GM12878 (cell line): ENCODE results near the gene SERTAD1. TPM values are rescaled to one million over a fixed set of nuclear protein-coding genes. Genes with fewer than 3 reads are reported as not detected.

Source experiments
- ATAC-seq: fragments of 200-7000 bp; cut with Tn5 transposase; 3 replicates; pipeline ENCODE4 v1.9.1; 2020; ENCODE audit warnings: mild to moderate bottlenecking, moderate library complexity
- BruUV-seq: library from RNA; stranded (reverse); fragments of 400-500 nt; replicated peaks from 2 replicates; lab custom pipeline; 2021; lab: Mats Ljungman, UMichigan
- CTCF ChIA-PET: fragments of 300-600 bp; sonication (Branson Sonifier 250); formaldehyde crosslinking; extraction: SDS; loops from one replicate; lab custom pipeline; 2021; ENCODE audit warnings: inconsistent platforms; lab: Yijun Ruan, JAX
- POLR2A ChIA-PET: fragments of 350-600 bp; formaldehyde crosslinking; extraction: SDS; loops from one replicate; lab custom pipeline; 2021; ENCODE audit warnings: inconsistent platforms; lab: Charles Lee
- RAD21 ChIA-PET: fragments of 300-600 bp; sonication (Branson Sonifier 250); formaldehyde crosslinking; loops from one replicate; lab custom pipeline; 2023; ENCODE audit warnings: antibody characterized with exemption; ENCODE audit not compliant: unreplicated experiment; lab: Charles Lee
- SMC1A ChIA-PET: fragments of 300-600 bp; sonication (Branson Sonifier 250); formaldehyde crosslinking; loops from one replicate; lab custom pipeline; 2023; ENCODE audit not compliant: unreplicated experiment, uncharacterized antibody; lab: Charles Lee
- DNase-seq: peaks from one replicate; pipeline ENCODE4 v3.0.0-alpha.2; 2011; ENCODE audit warnings: low read depth, low spot score
- FAIRE-seq: peaks from 3 replicates; lab custom pipeline; 2011; peaks lifted over from hg19 to GRCh38; lab: Jason Lieb, UNC
- H2AFZ ChIP-seq: 2 replicates; pipeline ENCODE4 v1.6.0; 2011; ENCODE audit warnings: low read depth, low read length, control low read depth; ENCODE audit not compliant: control insufficient read depth
- H3K27ac ChIP-seq: 2 replicates; pipeline ENCODE4 v1.5.1; 2011; ENCODE audit warnings: control low read depth; ENCODE audit not compliant: control insufficient read depth, insufficient read depth
- H3K27me3 ChIP-seq, 2 experiments: replicated peaks in 1 of 2; 2 replicates each; pipeline versions ENCODE4 v1.6.0 to v1.6.1; 2011; ENCODE audit warnings: low read length in 1 of 2; ENCODE audit not compliant: control insufficient read depth in 2 of 2, insufficient read depth in 2 of 2
- H3K36me3 ChIP-seq, 2 experiments: 2 replicates each; pipeline ENCODE4 v1.5.1; 2011; ENCODE audit warnings: low read length in 1 of 2; ENCODE audit not compliant: control insufficient read depth in 2 of 2, insufficient read depth in 2 of 2
- H3K4me1 ChIP-seq: 2 replicates; pipeline ENCODE4 v1.6.1; 2011; ENCODE audit warnings: mild to moderate bottlenecking, low read length, moderate library complexity, mixed read lengths; ENCODE audit not compliant: control insufficient read depth, insufficient read depth
- H3K4me2 ChIP-seq: 2 replicates; pipeline ENCODE4 v1.6.0; 2011; ENCODE audit warnings: control low read depth; ENCODE audit not compliant: control insufficient read depth, insufficient read depth
- H3K4me3 ChIP-seq: fragments of 200-600 bp; sonication (generic); 2 replicates; pipeline ENCODE4 v1.5.1; 2016
- H3K79me2 ChIP-seq: 2 replicates; pipeline ENCODE4 v1.6.0; 2011; ENCODE audit warnings: low read length; ENCODE audit not compliant: control insufficient read depth, insufficient read depth
- H3K9ac ChIP-seq: 2 replicates; pipeline ENCODE4 v1.8.0; 2011; ENCODE audit warnings: low read length, control low read depth, mixed read lengths; ENCODE audit not compliant: control insufficient read depth, insufficient read depth
- H3K9me3 ChIP-seq: replicated peaks from 3 replicates; pipeline ENCODE4 v1.5.1; 2011; ENCODE audit warnings: mild to moderate bottlenecking, low read length; ENCODE audit not compliant: control insufficient read depth, insufficient read depth
- H4K20me1 ChIP-seq: 2 replicates; pipeline ENCODE4 v1.6.0; 2011; ENCODE audit not compliant: control insufficient read depth, insufficient read depth
- ASH2L ChIP-seq: fragments of 300-600, 200-600 bp; sonication (generic); IDR thresholded peaks from 2 replicates; pipeline ENCODE4 v1.6.1; 2017; ENCODE audit warnings: low read depth, mild to moderate bottlenecking, borderline replicate concordance
- BACH1 ChIP-seq: fragments of 450-650 bp; IDR thresholded peaks from 2 replicates; pipeline ENCODE4 v1.6.1; 2017; ENCODE audit warnings: mild to moderate bottlenecking, borderline replicate concordance
- BCL11A ChIP-seq: IDR thresholded peaks from 2 replicates; pipeline ENCODE4 v1.6.1; 2011; ENCODE audit warnings: low read depth, low read length
- BHLHE40 ChIP-seq, 2 experiments: fragments of 450-650 bp in 1 of 2; IDR thresholded peaks; 2 replicates each; pipeline ENCODE4 v1.6.1; 2011 to 2017; ENCODE audit warnings: low read depth in 2 of 2, borderline replicate concordance in 1 of 2, improper control_type of control experiment in 1 of 2, low read length in 1 of 2, mild to moderate bottlenecking in 1 of 2
- CBFB ChIP-seq: IDR thresholded peaks from 2 replicates; pipeline ENCODE4 v1.6.1; 2016; ENCODE audit warnings: antibody characterized with exemption, low read depth
- CREM ChIP-seq: IDR thresholded peaks from 2 replicates; pipeline ENCODE4 v1.6.1; 2014; ENCODE audit warnings: antibody characterized with exemption, low read depth
- EED ChIP-seq: sonication (generic); IDR thresholded peaks from 2 replicates; pipeline ENCODE4 v1.6.1; 2016; ENCODE audit warnings: antibody characterized with exemption, low read depth
- MEF2A ChIP-seq: IDR thresholded peaks from 2 replicates; pipeline ENCODE4 v1.6.1; 2011; ENCODE audit warnings: low read depth, mild to moderate bottlenecking, low read length, moderate library complexity; ENCODE audit not compliant: insufficient read depth
- NFIC ChIP-seq: IDR thresholded peaks from 2 replicates; pipeline ENCODE4 v1.6.1; 2012; ENCODE audit warnings: low read depth, mild to moderate bottlenecking, inconsistent platforms, low read length, moderate library complexity
- NR2C1 ChIP-seq: fragments of 450-650 bp; IDR thresholded peaks from 2 replicates; pipeline ENCODE4 v1.6.1; 2017; ENCODE audit warnings: antibody characterized with exemption, mild to moderate bottlenecking, moderate library complexity
- POLR2A ChIP-seq: IDR thresholded peaks from 2 replicates; pipeline ENCODE4 v1.6.1; 2011; ENCODE audit warnings: low read depth, mild to moderate bottlenecking, low read length
- POLR2AphosphoS2 ChIP-seq: IDR thresholded peaks from 2 replicates; pipeline ENCODE4 v1.6.1; 2011; ENCODE audit warnings: low read depth, mild to moderate bottlenecking, low read length, improper control_type of control experiment, moderate library complexity
- RAD21 ChIP-seq: IDR thresholded peaks from 2 replicates; pipeline ENCODE4 v1.6.1; 2011; ENCODE audit warnings: mild to moderate bottlenecking, low read depth, low read length, moderate library complexity; ENCODE audit not compliant: insufficient read depth
- SP1 ChIP-seq: IDR thresholded peaks from one replicate; pipeline ENCODE4 v1.6.1; 2011; ENCODE audit warnings: low read depth, low read length
- SPI1 ChIP-seq: IDR thresholded peaks from 2 replicates; pipeline ENCODE4 v1.6.1; 2011; ENCODE audit warnings: low read depth, mild to moderate bottlenecking, low read length, moderate library complexity, borderline replicate concordance; ENCODE audit not compliant: insufficient read depth
- TCF12 ChIP-seq: IDR thresholded peaks from 2 replicates; pipeline ENCODE4 v1.6.1; 2011; ENCODE audit warnings: low read depth, mild to moderate bottlenecking, low read length
- TCF7 ChIP-seq: IDR thresholded peaks from 2 replicates; pipeline ENCODE4 v1.6.1; 2014; ENCODE audit warnings: antibody characterized with exemption, borderline replicate concordance
- WRNIP1 ChIP-seq: IDR thresholded peaks from 2 replicates; pipeline ENCODE4 v1.6.1; 2011; ENCODE audit warnings: low read depth, low read length, improper control_type of control experiment, borderline replicate concordance
- ZBTB33 ChIP-seq: fragments of 450-650 bp; IDR thresholded peaks from 2 replicates; pipeline ENCODE4 v1.6.1; 2017; ENCODE audit warnings: mild to moderate bottlenecking
- ZNF207 ChIP-seq: fragments of 450-650 bp; IDR thresholded peaks from 2 replicates; pipeline ENCODE4 v1.6.1; 2014; ENCODE audit warnings: antibody characterized with exemption, mild to moderate bottlenecking, borderline replicate concordance
- ZNF217 ChIP-seq: fragments of 450-650 bp; IDR thresholded peaks from 2 replicates; pipeline ENCODE4 v1.6.1; 2017; ENCODE audit warnings: antibody characterized with exemption, mild to moderate bottlenecking
- WGBS: methylation state at CpG from one replicate; pipeline ENCODE4 v1.1.6; 2016; ENCODE audit warnings: low lambda C conversion rate; ENCODE audit not compliant: insufficient replicate concordance, insufficient coverage; ENCODE audit errors: missing lambda C conversion rate; 5-methylcytosine and 5-hydroxymethylcytosine counted together
- in situ Hi-C: fragments of 300-500 bp; cut with MboI; formaldehyde crosslinking; loops from 9 replicates; pipeline ENCODE4 v1.14.3; 2018; ENCODE audit warnings: mixed read lengths
- intact Hi-C: fragments of 100-400 bp; cut with micrococcal nuclease; formaldehyde crosslinking; loops from one replicate; pipeline ENCODE4 v1.14.2; 2022; ENCODE audit not compliant: unreplicated experiment
- polyA plus RNA-seq, 11 experiments: library from polyadenylated mRNA; depleted of rRNA in 4 of 11; unstranded in 6 of 11; stranded (reverse) in 5 of 11; fragments of >200 nt; fragmentation: Nextera tagmentation in 4 of 11; fragmentation: Illumina TruSeq in 1 of 11; extraction: Ambion mirVana in 4 of 11; extraction: Trizol in 1 of 11; gene quantifications; 1 replicate in 1 of 11; 2 replicates in 10 of 11; pipeline versions ENCODE4 v1.2.1 to v1.2.3, GENCODE V29; 2011 to 2016; ENCODE audit warnings: inconsistent platforms in 2 of 11, missing spikeins in 2 of 11, low read depth in 1 of 11
- total RNA-seq, 4 experiments: library from RNA; depleted of rRNA in 3 of 4; stranded (reverse); fragments of >200 nt in 3 of 4; fragmentation: Illumina TruSeq in 1 of 4; extraction: Trizol in 1 of 4; gene quantifications; 2 replicates each; pipeline versions ENCODE4 v1.2.1 to v1.2.3, GENCODE V29; 2013 to 2021

Gene SERTAD1
- total and polyA plus RNA-seq, 10 of the 15 experiments (the other 5 are each of a cell fraction or from before 2014, with no cell fraction given), result 0.23 to 14.2 (median 8.0) TPM

- ChIA-PET POLR2A (interaction anchor here (0.5 to 5.5 kb wide), 23 partner anchors 8 to 452 kb away, joined by 3 to 55 read pairs (median 4); partner anchors contain the start of genes AKT2, BLVRB, C19orf47 and EGLN2), SMC1A (interaction anchor here (0.7 to 2.3 kb wide), 18 partner anchors 10 to 281 kb away, joined by 3 to 35 read pairs (median 4); partner anchors contain the start of genes BLVRB, PLD3 and SERTAD3), RAD21 (interaction anchor here (0.6 to 2.7 kb wide), 14 partner anchors 10 to 149 kb away, joined by 3 to 35 read pairs (median 4); partner anchors contain the start of genes BLVRB, PLD3 and SERTAD3), CTCF (interaction anchor here (0.6 to 7.1 kb wide), 26 partner anchors 10 to 338 kb away, joined by 3 to 67 read pairs (median 6); partner anchors contain the start of genes BLVRB, C19orf47, PLD3 and SERTAD3)
- Histone ChIP-seq H2AFZ (peak overlapping the region; percentile 93), H3K9me3 (no peaks in the 10 kb centered on the region), H3K27me3 (no peaks in the 10 kb centered on the region), H3K79me2 (peaks cover 27% of the 10 kb centered on the region), H3K4me3 (peak overlapping the region; percentile 75), H3K36me3 (peaks cover 0 to 6% of the 10 kb centered on the region in 2 experiments; a peak in 2 of 4 replicates), H3K27ac (peak overlapping the region; percentile 95), H3K4me1 (peaks cover 16% of the 10 kb centered on the region), H4K20me1 (no peaks in the 10 kb centered on the region), H3K4me2 (peak overlapping the region; percentile 83), H3K9ac (peak overlapping the region; percentile 77)
- DNase-seq, result no peak
- WGBS, result 7% methylated on average over 52 of the region's 56 CpGs
- ATAC-seq, result peak; percentile 73
- peak; percentile 52 for FAIRE-seq
- BruUV-seq, result no TSS peak
- intact Hi-C loops, result loop anchor here (1.0 kb wide), 1 partner anchor 23 kb away; the partner anchor contains the start of gene SERTAD3
- in situ Hi-C loops, result no loop called here
- TF ChIP-seq CREM (no peak), CBFB (no peak; the same call in 1 of the 2 replicates), TCF12 (peak; percentile 53; the same call in 1 of the 2 replicates), POLR2A (peak; percentile 86), ZNF217 (peak; percentile 61), ZBTB33 (peak; percentile 98), WRNIP1 (no peak), SPI1 (0 out of 2 replicates have a peak, but pooled peaks have one; percentile 22), NFIC (no peak), TCF7 (no peak), EED (peak; percentile 75), ASH2L (0 out of 2 replicates have a peak, but pooled peaks have one; percentile 3), ZNF207 (no peak), MEF2A (0 out of 2 replicates have a peak, but pooled peaks have one; percentile 7), BACH1 (peak; percentile 84; the same call in 1 of the 2 replicates), NR2C1 (no peak), SP1 (peak; percentile 49), BCL11A (no peak), POLR2AphosphoS2 (peak; percentile 85; the same call in 1 of the 2 replicates), RAD21 (peak; percentile 59), BHLHE40 (IDR thresholded peaks at IDR 0.05; ENCODE audit: borderline replicate concordance in 1 of 2, low read depth in 2 of 2, low read length in 1 of 2) (peak; percentile 99 to 100)
These were observed 4.7 kb downstream of the SERTAD1 start for GRCh38 chr19:40420766-40421765.
